ENCODE measurements around the gene RPA1. TPM values are rescaled to one million over a fixed set of nuclear protein-coding genes. Genes with fewer than 3 reads are reported as not detected.

The RPA1 gene
- total RNA-seq, 3 donors from 2014 or later (not counting 1 experiment from before 2014, with no cell fraction given) = 70.9 to 101 (median 98.9) TPM

GRCh38 chr17:1943436-1943831 is 113.6 kb downstream of the RPA1 start:
- TF ChIP-seq CTCF (IDR thresholded peaks at IDR 0.05) = no peak
- H3K27ac Mint-ChIP-seq = no peak overlapping the region
- Histone ChIP-seq H3K27me3 (ENCODE audit: control insufficient read depth, insufficient read depth, low read length) (no peaks in the 10 kb centered on the region), H3K36me3 (ENCODE audit: control insufficient read depth, insufficient read depth, low read length) (no peaks in the 10 kb centered on the region), H3K27ac (ENCODE audit: low read length) (no peak overlapping the region), H3K4me3 (ENCODE audit: low read length) (no peak overlapping the region), H3K4me1 (ENCODE audit: control insufficient read depth, insufficient read depth, low read length) (no peaks in the 10 kb centered on the region), H3K9me3 (ENCODE audit: control insufficient read depth, insufficient read depth, low read length) (no peaks in the 10 kb centered on the region)
- H3K4me1 Mint-ChIP-seq = no peaks in the 10 kb centered on the region
- no peak for DNase-seq
- H3K27me3 Mint-ChIP-seq (ENCODE audit: low read depth in 2 of 2) = no peaks in the 10 kb centered on the region
- no peaks in the 10 kb centered on the region for H3K9me3 Mint-ChIP-seq
- H3K36me3 Mint-ChIP-seq = no peaks in the 10 kb centered on the region
- H3K4me3 Mint-ChIP-seq = no peak overlapping the region
- intact Hi-C loops (cut with micrococcal nuclease) = no loop called here
- no peak for ATAC-seq
- WGBS (ENCODE audit: insufficient coverage) = 90% methylated on average over 11 of the region's 11 CpGs

- ATAC-seq (no peak), DNase-seq (no peak)
- H3K4me1 ChIP-seq (ENCODE audit: control insufficient read depth, insufficient read depth, low read length) = no peaks in the 10 kb centered on the region
- WGBS (ENCODE audit: insufficient coverage) = 88% methylated on average over 12 of the region's 12 CpGs
- no peaks in the 10 kb centered on the region for H3K27me3 ChIP-seq (ENCODE audit: control insufficient read depth, insufficient read depth, low read length)
- Mint-ChIP-seq H3K4me1 (no peaks in the 10 kb centered on the region), H3K27ac (no peak overlapping the region), H3K4me3 (no peak overlapping the region), H3K36me3 (no peaks in the 10 kb centered on the region), H3K9me3 (no peaks in the 10 kb centered on the region), H3K27me3 (ENCODE audit: low read depth in 2 of 2) (peaks cover 7 to 8% of the 10 kb centered on the region in 2 donors)
- TF ChIP-seq CTCF (IDR thresholded peaks at IDR 0.05) = no peak
- H3K36me3 ChIP-seq (ENCODE audit: control insufficient read depth, insufficient read depth, low read length) = no peaks in the 10 kb centered on the region
- no peak overlapping the region for H3K4me3 ChIP-seq (ENCODE audit: low read length)
- intact Hi-C loops (cut with micrococcal nuclease) = no loop called here
- no peak overlapping the region for H3K27ac ChIP-seq (ENCODE audit: low read length)
- no peaks in the 10 kb centered on the region for H3K9me3 ChIP-seq (ENCODE audit: control insufficient read depth, insufficient read depth, low read length)
Observed at GRCh38 chr17:1945621-1946020, 115.8 kb downstream of the RPA1 start.

- Mint-ChIP-seq H3K27ac (no peak overlapping the region), H3K4me3 (no peak overlapping the region), H3K9me3 (no peaks in the 10 kb centered on the region), H3K4me1 (no peaks in the 10 kb centered on the region), H3K27me3 (ENCODE audit: low read depth in 2 of 2) (peaks cover 7 to 8% of the 10 kb centered on the region in 2 donors), H3K36me3 (no peaks in the 10 kb centered on the region)
- Histone ChIP-seq H3K27me3 (ENCODE audit: control insufficient read depth, insufficient read depth, low read length) (no peaks in the 10 kb centered on the region), H3K36me3 (ENCODE audit: control insufficient read depth, insufficient read depth, low read length) (no peaks in the 10 kb centered on the region), H3K27ac (ENCODE audit: low read length) (no peak overlapping the region), H3K4me1 (ENCODE audit: control insufficient read depth, insufficient read depth, low read length) (no peaks in the 10 kb centered on the region), H3K9me3 (ENCODE audit: control insufficient read depth, insufficient read depth, low read length) (no peaks in the 10 kb centered on the region), H3K4me3 (ENCODE audit: low read length) (no peak overlapping the region)
- no peak for TF ChIP-seq CTCF (IDR thresholded peaks at IDR 0.05)
- peak in 1 of 3 donors; percentile 11 for ATAC-seq
- 91% methylated on average over 20 of the region's 20 CpGs for WGBS (ENCODE audit: insufficient coverage)
- no peak for DNase-seq
- intact Hi-C loops (cut with micrococcal nuclease) = no loop called here
Observed at GRCh38 chr17:1946021-1946932, 116.5 kb downstream of the RPA1 start.

Data from natural killer cell (primary cell).